Body of pancreas (tissue), 4 donors: Measurements from ENCODE around the gene SALL2.

ENCODE experiments used
- CTCF ChIP-seq, 7 experiments: fragments of 450-650 bp in 4 of 7; fragments of 200-600 bp in 3 of 7; sonication (generic) in 3 of 7; IDR thresholded peaks; one replicate each; pipeline ENCODE4 v1.5.1; 2016 to 2019; ENCODE audit warnings: antibody characterized with exemption in 7 of 7
- POLR2A ChIP-seq, 3 donors: fragments of 450-650 bp; IDR thresholded peaks; one replicate each; pipeline ENCODE4 v1.6.1; 2016; ENCODE audit warnings: antibody characterized with exemption in 3 of 3, mild to moderate bottlenecking in 2 of 3

GRCh38 chr14:21505012-21505553 lies 21.1 kb downstream of the SALL2 start:
- TF ChIP-seq POLR2A (IDR thresholded peaks at IDR 0.05): no peak
- TF ChIP-seq CTCF (IDR thresholded peaks at IDR 0.05): no peak
